A549 treated with CORT108297 at 1 μM for 4 hours (cell line): Measurements from ENCODE around the gene SNRNP70. TPM values are rescaled to one million over a fixed set of nuclear protein-coding genes. Genes with fewer than 3 reads are reported as not detected.

ENCODE experiments used
- total RNA-seq: library from RNA; stranded (reverse); fragments of 200-300 nt; extraction: Qiagen RNA extraction; gene quantifications from 5 replicates; pipeline ENCODE4 v1.2.3, GENCODE V29; 2022

Gene SNRNP70, protein sequence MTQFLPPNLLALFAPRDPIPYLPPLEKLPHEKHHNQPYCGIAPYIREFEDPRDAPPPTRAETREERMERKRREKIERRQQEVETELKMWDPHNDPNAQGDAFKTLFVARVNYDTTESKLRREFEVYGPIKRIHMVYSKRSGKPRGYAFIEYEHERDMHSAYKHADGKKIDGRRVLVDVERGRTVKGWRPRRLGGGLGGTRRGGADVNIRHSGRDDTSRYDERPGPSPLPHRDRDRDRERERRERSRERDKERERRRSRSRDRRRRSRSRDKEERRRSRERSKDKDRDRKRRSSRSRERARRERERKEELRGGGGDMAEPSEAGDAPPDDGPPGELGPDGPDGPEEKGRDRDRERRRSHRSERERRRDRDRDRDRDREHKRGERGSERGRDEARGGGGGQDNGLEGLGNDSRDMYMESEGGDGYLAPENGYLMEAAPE
- 298 to 347 TPM (median 346 TPM) in 5 replicates for total RNA-seq

DNA sequence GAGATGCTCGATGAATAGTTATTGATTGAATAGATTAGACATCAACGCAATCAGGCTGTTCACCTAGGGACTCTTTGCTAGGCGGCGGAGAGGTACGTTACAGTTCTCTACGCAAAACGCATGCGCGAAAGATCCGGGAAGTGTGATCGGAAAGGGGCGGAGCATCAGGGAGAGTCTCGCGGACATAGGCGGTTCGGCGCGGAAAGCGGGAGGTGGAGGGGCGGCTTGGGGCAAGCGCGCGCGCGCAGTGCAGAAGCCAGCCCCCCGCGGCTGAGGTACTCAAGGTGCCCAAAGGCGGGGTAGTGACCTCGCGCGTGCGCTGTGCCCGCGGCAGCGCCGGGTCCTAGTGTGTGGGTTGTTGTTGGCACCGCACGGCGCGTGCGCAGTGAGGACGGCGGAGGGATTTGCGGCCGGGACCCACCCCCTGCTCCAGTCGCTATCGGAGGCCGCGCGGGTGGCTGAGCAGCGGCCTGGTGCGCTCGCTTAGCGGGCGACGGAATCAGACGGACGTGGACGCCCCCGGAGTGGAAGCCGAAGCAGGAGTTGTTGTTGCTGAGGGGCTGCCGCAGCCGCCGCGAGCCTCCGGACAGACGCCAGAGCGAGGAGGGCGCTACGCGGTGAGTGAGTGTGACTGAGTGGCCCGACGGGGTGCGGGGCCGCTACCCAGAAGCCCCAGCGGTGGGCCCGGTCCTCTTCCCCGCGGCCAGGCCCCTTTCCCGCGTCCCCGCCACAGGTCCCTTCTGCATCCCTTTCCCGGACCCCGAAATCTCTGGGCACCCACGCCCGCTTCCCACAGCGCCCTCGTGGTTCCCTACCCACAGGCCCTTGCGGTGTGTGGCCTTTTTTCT lies at the start of gene SNRNP70:
SNRNP70 (plus strand) TSS at position 432 of the 848 bp plus-strand sequence. CDS start 964 bp downstream, outside the sequence.

DNA sequence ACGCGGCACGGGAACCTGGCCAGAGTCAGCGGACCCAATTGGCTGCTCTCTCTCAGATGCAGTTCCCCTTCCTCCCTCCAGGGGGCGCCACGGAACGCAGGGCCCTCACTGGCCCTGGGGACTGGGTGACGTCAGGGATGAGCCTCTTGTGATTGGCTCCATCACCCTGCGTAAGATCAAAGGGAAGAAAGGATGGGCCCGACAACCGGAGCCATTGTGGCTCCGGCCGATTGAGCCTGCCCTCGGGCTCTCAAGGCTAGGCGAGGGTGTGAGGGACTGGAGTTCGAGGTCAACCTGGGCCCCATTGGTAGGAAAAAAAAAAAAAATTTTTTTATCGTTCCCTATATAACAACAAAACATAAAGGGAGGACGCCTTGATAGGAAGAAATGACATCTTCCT lies 48.4 kb upstream of the SNRNP70 start, which contains the start of gene CGB1:
CGB1 (minus strand) TSS at position 81 of the 400 bp plus-strand sequence. CDS start 184 bp downstream, outside the sequence.

DNA sequence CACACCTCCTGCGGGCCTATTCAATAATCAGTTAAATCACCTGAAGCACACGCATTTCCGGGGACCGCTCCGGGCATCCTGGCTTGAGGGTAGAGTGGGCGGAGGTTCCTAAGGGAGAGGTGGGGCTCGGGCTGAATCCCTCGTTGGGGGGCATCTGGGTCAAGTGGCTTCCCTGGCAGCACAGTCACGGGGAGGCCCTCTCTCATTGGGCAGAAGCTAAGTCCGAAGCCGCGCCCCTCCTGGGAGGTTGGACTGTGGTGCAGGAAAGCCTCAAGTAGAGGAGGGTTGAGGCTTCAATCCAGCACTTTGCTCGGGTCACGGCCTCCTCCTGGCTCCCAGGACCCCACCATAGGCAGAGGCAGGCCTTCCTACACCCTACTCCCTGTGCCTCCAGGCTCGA lies 41.7 kb upstream of the SNRNP70 start, which contains the start of gene CGB5:
CGB5 (plus strand) TSS at position 301 of the 400 bp plus-strand sequence. CDS start 362 bp downstream, outside the sequence.

DNA sequence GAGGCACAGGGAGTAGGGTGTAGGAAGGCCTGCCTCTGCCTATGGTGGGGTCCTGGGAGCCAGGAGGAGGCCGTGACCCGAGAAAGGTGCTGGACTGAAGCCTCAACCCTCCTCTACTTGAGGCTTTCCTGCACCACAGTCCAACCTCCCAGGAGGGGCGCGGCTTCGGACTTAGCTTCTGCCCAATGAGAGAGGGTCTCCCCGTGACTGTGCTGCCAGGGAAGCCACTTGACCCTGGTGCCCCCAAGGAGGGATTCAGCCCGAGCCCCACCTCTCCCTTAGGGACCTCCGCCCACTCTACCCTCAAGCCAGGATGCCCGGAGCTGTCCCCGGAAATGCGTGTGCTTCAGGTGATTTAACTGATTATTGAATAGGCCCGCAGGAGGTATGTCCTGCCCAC lies 36.2 kb upstream of the SNRNP70 start, which contains the start of gene CGB8:
CGB8 (minus strand) TSS at position 101 of the 400 bp plus-strand sequence. CDS start 372 bp downstream, outside the sequence.

DNA sequence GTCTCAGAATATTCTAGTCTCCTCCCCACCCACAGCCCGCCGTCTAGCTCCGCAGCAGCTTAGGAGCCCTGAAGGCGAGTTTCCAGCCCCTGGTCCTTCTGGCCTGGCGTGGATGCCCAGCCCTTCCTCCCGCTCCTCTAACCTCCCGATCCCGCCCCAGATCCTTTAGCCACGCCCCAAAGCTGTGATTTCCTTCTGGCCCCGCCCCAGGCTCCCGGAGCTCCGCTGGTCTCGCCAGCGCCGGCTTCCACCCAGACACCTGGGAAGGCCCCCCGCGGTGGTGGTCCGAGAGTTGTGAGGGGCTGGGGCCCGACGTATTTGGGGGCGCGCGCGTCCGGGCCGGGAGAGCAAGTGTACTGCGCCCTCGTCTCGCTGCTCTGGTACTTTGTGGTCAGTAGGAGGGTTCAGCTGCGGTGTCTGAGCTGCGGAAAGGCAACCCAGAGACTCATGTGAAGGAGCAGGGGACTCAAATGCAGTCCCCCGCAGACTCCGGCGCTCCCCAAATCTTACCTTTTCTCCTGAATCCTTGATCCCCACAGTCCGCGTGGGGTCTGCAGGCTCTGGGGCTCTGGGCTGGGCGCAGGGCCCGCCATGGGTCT lies 27.5 kb upstream of the SNRNP70 start, which contains the start of gene CGB7:
CGB7 (minus strand) TSS at position 114 of the 599 bp plus-strand sequence. CDS start 2,374 bp downstream, outside the sequence.

DNA sequence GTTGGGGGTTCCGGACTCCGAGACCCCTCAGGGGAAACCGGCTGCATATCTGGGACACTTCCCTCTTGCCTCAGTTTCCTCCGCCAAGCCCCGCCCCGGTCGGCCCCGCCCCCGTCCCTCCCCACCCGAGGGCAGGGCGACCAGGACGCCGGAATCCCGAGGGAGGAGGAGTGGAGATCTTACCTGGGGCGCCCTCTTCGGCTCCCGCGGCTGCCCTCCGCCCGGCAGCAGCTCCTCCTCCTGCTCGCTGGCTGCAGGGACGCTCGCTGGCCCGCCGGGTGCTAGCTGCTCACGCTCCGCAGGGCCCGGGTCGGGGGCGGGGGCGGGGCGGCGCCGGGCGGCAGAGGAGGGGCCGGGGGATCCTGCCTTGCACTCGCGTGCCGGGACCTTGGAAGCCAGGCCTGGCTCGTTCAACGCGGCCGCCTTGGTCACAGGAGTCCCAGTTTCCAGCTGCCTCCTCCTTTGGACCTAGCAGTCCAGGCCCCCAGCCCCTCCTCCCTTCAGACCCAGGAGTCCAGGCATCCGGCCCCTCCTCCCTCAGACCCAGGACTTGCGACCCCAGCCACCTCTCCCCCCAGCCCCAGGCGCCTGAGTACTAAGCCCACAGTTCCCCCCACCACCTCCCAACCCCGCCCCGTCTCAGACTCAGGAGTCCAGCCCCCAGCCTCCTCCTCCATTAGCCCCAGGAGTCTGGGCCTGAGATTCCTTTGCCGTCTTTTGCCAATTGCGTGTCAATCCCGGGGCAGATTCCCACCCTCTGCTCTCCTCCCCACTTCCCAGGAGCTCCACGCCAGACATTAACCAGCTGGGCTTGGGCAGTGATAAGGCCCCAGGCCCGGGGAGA lies 20.3 kb upstream of the SNRNP70 start, which contains the start of gene NTF4:
NTF4 (minus strand) TSS at position 51 of the 844 bp plus-strand sequence. CDS start 2,821 bp downstream, outside the sequence.

DNA sequence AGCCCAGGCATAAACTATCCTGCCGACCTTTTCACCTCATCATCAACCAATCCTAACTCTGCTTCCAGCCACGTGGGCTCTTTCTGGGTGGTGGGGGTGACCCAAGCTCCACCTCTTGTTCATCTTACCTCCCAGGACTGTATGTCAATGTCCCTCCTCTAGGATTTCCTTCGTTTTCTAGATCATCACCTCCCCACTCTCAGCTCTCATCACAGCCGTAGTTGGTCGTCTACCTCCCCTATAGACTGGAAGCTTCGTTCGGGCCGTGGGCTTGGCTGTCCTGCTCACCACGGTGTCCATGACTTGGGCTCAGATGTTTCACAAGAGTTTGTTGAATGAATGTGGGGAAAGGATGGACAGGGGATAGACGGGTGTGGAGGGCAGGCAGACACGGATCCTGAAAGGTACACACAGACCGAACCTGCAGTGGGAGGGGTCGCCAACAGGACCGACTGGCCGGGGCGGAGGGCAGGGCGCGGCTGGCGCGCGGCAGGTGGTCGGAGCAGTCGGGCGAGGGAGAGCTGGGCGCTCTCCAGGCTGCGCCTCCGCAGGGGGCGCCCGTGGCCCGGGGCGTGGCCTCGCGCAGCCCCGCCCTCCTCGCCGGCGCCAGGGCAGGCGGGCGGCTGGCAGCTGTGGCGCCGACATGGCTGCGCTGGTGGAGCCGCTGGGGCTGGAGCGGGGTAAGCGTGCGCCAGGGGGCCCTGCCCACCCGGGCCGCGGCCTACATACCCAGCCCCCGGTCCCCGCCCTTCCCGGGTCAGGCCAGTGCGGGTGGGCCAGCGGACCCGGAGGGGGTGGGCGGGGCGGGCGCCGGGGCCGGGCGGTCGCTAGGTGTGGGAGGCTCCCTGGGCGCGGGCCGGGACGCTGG lies 28.7 kb downstream of the SNRNP70 start, which contains the start of gene LIN7B:
LIN7B (plus strand) TSS at position 609 of the 868 bp plus-strand sequence; CDS start at position 644, 35 bp downstream.

DNA sequence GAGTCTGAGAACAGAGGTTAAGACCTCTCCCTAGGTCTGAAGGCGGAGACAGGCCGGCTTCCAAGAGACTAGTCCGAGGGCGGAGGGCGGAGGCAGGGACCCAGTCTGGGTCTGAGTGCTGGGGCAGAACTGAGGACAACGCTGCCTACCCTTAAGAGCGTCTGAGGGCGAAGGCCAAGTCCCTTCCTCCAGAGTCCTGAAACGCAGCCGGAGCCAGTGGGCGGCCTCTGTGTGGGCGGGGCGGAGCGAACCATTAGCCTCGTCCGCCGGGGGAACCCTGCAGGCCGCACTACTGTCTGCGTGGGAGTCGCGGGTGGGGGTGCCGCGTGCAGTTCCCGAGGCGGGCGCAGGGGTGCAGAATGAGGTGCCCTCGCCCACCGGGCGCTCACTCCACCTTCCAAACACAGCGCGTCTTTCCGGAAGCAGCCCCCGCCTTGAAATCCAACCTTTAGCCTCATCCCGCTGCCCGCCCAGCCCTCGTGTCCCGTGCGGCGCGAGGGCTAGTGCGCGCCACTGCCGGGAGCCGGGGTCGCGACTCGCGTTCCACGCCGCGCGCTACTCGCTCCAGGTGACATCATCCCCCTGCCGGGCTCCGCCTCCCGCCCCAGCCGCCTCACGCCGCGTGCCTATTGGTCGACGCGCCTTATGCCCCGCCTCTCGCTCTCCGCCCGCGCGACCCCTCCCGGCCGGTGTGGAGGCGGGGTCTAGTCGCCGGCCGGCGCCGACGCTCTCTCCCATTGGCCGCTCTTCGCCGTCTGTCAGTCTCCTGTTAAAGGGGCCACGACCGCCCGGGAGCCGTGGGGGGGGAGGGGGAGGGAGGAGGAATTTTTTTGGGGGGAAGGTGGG lies 33.5 kb downstream of the SNRNP70 start, which contains the start of gene C19orf73:
C19orf73 (minus strand) TSS at position 579 of the 846 bp plus-strand sequence; CDS start at position 458, 121 bp downstream.

DNA sequence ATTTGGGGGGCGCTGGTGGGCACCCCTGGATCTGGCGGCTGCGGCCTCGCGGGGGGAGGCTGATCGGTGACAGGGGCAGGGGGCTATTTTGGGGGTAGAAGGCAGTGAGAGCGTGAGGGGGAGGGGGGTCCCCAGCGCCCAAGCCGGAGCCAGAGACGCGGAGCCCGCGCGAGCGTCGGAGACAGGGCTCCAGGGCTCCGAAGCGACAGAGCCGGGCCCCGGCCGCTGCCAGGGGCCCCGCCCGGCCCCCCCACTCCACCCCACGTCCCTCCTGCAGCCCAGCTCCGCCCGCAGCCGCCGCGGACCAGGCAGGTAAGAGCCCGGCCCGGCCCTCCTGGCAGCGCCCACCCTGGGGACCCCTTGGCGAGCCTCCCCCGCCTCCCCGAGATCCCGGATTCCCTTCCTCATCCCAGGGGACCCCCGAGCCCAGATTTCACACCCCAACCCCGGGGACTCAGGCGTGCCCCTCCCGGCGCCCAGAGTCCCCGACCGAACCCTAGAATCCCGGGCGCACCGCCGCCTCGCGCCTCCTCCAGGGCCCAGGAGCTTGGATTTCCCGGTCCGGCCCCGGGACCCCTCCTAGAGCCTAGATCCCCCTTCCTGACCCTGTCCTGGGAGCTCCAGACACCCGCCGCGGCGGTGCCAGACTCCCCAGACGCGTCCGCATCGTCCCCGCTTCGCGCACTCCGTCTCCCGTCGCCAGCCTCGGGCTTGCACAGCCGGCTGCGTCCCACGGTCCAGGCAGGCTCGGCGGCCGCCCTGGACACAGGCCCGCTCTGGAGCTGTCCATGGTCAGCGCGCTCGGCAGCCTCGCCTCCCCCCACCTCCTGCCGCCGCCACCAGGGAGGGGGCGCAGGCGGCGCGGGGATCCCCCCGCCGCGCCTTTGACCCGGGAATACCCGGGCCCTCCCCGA lies 34.4 kb downstream of the SNRNP70 start, which contains the start of gene PPFIA3:
PPFIA3 (plus strand) TSS at position 134 of the 914 bp plus-strand sequence. CDS start 8,330 bp downstream, outside the sequence.

DNA sequence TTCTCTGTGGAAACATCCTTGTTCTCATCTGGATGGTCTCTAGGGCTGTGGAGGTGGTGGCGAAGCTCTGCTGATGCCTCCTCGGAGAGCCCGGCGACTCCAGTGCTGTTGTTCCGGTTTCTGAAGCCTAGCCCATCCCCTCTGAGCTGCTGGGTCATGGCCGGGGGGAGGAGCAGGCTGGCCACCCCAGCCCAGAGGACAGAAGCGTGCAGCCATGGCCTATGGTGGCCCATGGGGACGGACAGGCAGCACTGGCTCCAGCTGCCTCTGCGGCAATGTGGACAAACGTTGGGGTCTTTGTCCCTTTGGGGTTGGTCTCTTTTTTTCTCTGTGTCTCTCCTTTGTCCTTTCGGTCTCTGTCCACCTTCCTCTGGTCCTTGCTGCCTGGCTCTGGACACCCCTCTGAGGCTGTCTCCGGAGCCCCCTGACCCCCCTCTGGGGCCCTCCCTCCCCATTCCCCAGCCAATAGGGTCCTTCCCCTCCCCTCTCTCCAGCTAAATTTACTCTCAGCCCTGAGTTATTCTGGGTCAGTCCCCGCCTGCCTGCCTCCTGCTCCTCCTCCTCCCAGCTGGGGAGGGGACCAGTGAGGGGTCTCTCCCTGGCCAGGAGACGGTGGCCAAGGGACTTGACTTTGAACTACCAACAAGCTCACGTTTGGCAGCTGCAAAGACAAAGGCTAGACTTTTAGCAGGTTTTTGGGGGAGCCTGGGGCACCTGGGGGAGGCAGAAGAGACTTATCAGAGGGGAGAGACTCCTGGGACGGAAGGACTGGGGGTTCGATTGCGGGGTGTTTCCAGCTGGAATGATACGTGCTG lies 70.0 kb downstream of the SNRNP70 start, which contains the start of gene HRC:
HRC (minus strand) TSS at position 392 of the 815 bp plus-strand sequence; CDS start at position 233, 159 bp downstream.

DNA sequence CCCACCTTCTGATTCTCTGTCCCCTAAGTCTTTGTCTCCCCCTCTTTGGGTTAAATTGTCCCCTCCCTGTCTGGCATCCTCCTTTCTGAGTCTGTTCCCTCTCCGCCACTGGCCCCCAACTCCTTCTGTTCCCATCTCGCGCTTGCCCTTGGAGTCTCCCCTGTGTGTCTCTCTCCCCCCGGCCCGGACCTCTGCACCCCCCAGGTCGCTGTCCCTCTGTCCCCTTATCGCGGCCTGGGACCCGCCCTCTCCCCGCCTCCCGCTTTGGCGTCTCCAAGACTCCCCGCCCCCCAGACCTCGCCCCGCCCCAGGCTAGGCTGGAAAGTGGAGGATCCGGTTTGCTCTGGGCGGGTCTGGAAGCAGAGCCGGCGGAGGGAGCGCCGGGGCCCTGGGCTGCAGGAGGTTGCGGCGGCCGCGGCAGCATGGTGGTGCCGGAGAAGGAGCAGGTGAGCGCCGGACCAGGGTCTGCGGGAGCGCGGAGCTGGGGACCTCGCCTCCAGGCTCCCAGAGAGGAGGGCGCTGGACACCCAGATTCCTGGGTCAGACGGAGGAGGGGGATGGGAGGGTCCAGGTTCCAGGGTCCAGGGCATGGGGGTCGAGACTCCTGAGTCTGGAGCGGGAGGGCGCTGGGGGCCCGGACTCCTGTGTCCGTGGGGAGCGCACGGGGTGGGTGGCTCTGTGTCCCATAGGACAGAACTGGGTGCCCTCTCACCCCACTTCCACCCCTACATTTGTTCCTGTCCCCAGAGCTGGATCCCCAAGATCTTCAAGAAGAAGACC lies 72.4 kb downstream of the SNRNP70 start, which contains the start of gene TRPM4:
TRPM4 (plus strand) TSS at position 348 of the 780 bp plus-strand sequence; CDS start at position 423, 75 bp downstream.

